GM23338 (cell line): Measurements from ENCODE around the gene ASCL5. TPM values are rescaled to one million over a fixed set of nuclear protein-coding genes. Genes with fewer than 3 reads are reported as not detected.

Experiments used
- ATAC-seq: fragments of 200-7000 bp; cut with Tn5 transposase; 3 replicates; pipeline ENCODE4 v1.9.1; 2020
- DNase-seq: peaks from one replicate; pipeline ENCODE4 v3.0.0-alpha.2; 2015; ENCODE audit warnings: low spot score
- H2AFZ ChIP-seq: fragments of 200-600 bp; sonication (generic); 2 replicates; pipeline ENCODE4 v1.8.0; 2016; ENCODE audit warnings: antibody characterized with exemption, mild to moderate bottlenecking, moderate library complexity
- H3F3A ChIP-seq: fragments of 200-600 bp; sonication (generic); replicated peaks from 2 replicates; pipeline ENCODE4 v1.8.0; 2017; ENCODE audit warnings: antibody characterized with exemption, mixed run types, low read depth
- H3K27ac ChIP-seq: fragments of 200-600 bp; sonication (generic); 2 replicates; pipeline ENCODE4 v1.6.1; 2016; ENCODE audit warnings: low read depth
- H3K27me3 ChIP-seq: fragments of 200-600 bp; sonication (generic); 2 replicates; pipeline ENCODE4 v1.8.0; 2016; ENCODE audit warnings: mild to moderate bottlenecking, mixed run types, moderate library complexity; ENCODE audit not compliant: insufficient read depth
- H3K36me3 ChIP-seq: fragments of 200-600 bp; sonication (generic); 2 replicates; pipeline ENCODE4 v1.8.0; 2016; ENCODE audit warnings: mild to moderate bottlenecking; ENCODE audit not compliant: insufficient read depth
- H3K4me1 ChIP-seq: fragments of 200-600 bp; sonication (generic); 2 replicates; pipeline ENCODE4 v1.8.0; 2016; ENCODE audit warnings: mild to moderate bottlenecking, moderate library complexity; ENCODE audit not compliant: insufficient read depth
- H3K4me2 ChIP-seq: fragments of 200-600 bp; sonication (generic); 2 replicates; pipeline ENCODE4 v1.7.1; 2017; ENCODE audit warnings: mixed run types
- H3K4me3 ChIP-seq: fragments of 200-600 bp; sonication (generic); 2 replicates; pipeline ENCODE4 v1.6.1; 2016; ENCODE audit warnings: mixed run types
- H3K79me2 ChIP-seq: fragments of 200-600 bp; sonication (generic); replicated peaks from 2 replicates; pipeline ENCODE4 v1.8.0; 2017; ENCODE audit warnings: mild to moderate bottlenecking; ENCODE audit not compliant: insufficient read depth
- H3K9me2 ChIP-seq: fragments of 200-600 bp; sonication (generic); 2 replicates; pipeline ENCODE4 v1.8.0; 2017; ENCODE audit not compliant: insufficient read depth
- H4K20me1 ChIP-seq: fragments of 200-600 bp; sonication (generic); replicated peaks from 2 replicates; pipeline ENCODE4 v1.8.0; 2017; ENCODE audit warnings: mild to moderate bottlenecking; ENCODE audit not compliant: insufficient read depth
- H3K27ac Mint-ChIP-seq: 2 replicates; pipeline ENCODE4 v1.8.0; 2020; ENCODE audit warnings: inconsistent platforms, mild to moderate bottlenecking, moderate library complexity, mixed read lengths
- H3K27me3 Mint-ChIP-seq: 3 replicates; pipeline ENCODE4 v1.8.0; 2022; ENCODE audit warnings: low read depth, mild to moderate bottlenecking, moderate library complexity, mixed read lengths, inconsistent platforms; ENCODE audit not compliant: insufficient read depth, poor library complexity
- H3K36me3 Mint-ChIP-seq: 3 replicates; pipeline ENCODE4 v1.8.0; 2021; ENCODE audit warnings: low read depth, mild to moderate bottlenecking, inconsistent platforms, moderate library complexity, mixed read lengths
- H3K4me1 Mint-ChIP-seq: 3 replicates; pipeline ENCODE4 v1.8.0; 2020; ENCODE audit warnings: mild to moderate bottlenecking, inconsistent platforms, mixed read lengths
- H3K4me3 Mint-ChIP-seq: 3 replicates; pipeline ENCODE4 v1.8.0; 2021; ENCODE audit warnings: moderate library complexity, mild to moderate bottlenecking, inconsistent platforms, mixed read lengths
- H3K9me3 Mint-ChIP-seq: 3 replicates; pipeline ENCODE4 v1.8.0; 2020; ENCODE audit warnings: moderate library complexity, mild to moderate bottlenecking, inconsistent platforms, mixed read lengths
- CTCF ChIP-seq, 2 experiments: fragments of 200-600 bp in 1 of 2; sonication (generic) in 1 of 2; conservative IDR thresholded peaks; 2 replicates each; pipeline versions ENCODE4 v1.5.1 to v1.6.1; 2016 to 2017; ENCODE audit warnings: antibody characterized with exemption in 2 of 2, low read depth in 2 of 2, mild to moderate bottlenecking in 2 of 2, moderate library complexity in 1 of 2
- EZH2 ChIP-seq: fragments of 200-600 bp; sonication (generic); IDR thresholded peaks from one replicate; pipeline ENCODE4 v1.8.0; 2017; ENCODE audit warnings: antibody characterized with exemption, mild to moderate bottlenecking, low read depth; ENCODE audit not compliant: unreplicated experiment
- EZH2phosphoT487 ChIP-seq: fragments of 200-600 bp; sonication (generic); IDR thresholded peaks from one replicate; pipeline ENCODE4 v1.8.1; 2018; ENCODE audit warnings: antibody characterized with exemption; ENCODE audit not compliant: unreplicated experiment
- JUNB ChIP-seq: IDR thresholded peaks from one replicate; pipeline ENCODE4 v1.6.1; 2016; ENCODE audit warnings: antibody characterized with exemption; ENCODE audit not compliant: unreplicated experiment
- NANOG ChIP-seq: IDR thresholded peaks from 2 replicates; pipeline ENCODE4 v1.6.1; 2016; ENCODE audit warnings: antibody characterized with exemption, borderline replicate concordance
- POLR2AphosphoS5 ChIP-seq: IDR thresholded peaks from 2 replicates; pipeline ENCODE4 v1.6.1; 2016; ENCODE audit warnings: antibody characterized with exemption, low read depth
- REST ChIP-seq: IDR thresholded peaks from one replicate; pipeline ENCODE4 v1.6.1; 2018; ENCODE audit warnings: antibody characterized with exemption; ENCODE audit not compliant: unreplicated experiment
- STAT1 ChIP-seq: IDR thresholded peaks from one replicate; pipeline ENCODE4 v1.6.1; 2016; ENCODE audit warnings: antibody characterized with exemption; ENCODE audit not compliant: unreplicated experiment
- ZNF462 ChIP-seq: fragments of 250-450 bp; sonication (Bioruptor Pico); IDR thresholded peaks from 2 replicates; pipeline ENCODE4 v1.5.0; 2020; ENCODE audit warnings: mild to moderate bottlenecking, moderate library complexity
- polyA plus RNA-seq: library from polyadenylated mRNA; unstranded; fragments of >200 nt; fragmentation: Nextera tagmentation; extraction: Ambion mirVana; gene quantifications from 2 replicates; pipeline ENCODE4 v1.2.1, GENCODE V29; 2016
- total RNA-seq: library from RNA; depleted of rRNA; stranded (reverse); fragments of >200 nt; shearing (Covaris generic); gene quantifications from 2 replicates; pipeline ENCODE4 v1.2.3, GENCODE V29; 2014
- TF ChIP-seq, protein P1 (sequence below): IDR thresholded peaks from 2 replicates; pipeline ENCODE4 v1.6.1; 2016; ENCODE audit warnings: antibody characterized with exemption

Gene ASCL5
- total and polyA plus RNA-seq, 2 experiments from 2014 or later, result not detected

- H3K4me2 ChIP-seq, result no peak overlapping the region
- H3K4me1 ChIP-seq, result peaks cover 6% of the 10 kb centered on the region
- ATAC-seq (no peak), DNase-seq (no peak)
- H4K20me1 ChIP-seq, result no peaks in the 10 kb centered on the region
- no peak overlapping the region for H2AFZ ChIP-seq
- TF ChIP-seq POLR2AphosphoS5, result no peak
- H3K9me3 Mint-ChIP-seq, result peaks cover 2% of the 10 kb centered on the region; the same call in 2 of the 3 replicates
- no peak overlapping the region for H3K27ac Mint-ChIP-seq
- H3K27me3 Mint-ChIP-seq, result peaks cover 2% of the 10 kb centered on the region
- H3K4me3 ChIP-seq, result no peak overlapping the region
- H3K36me3 Mint-ChIP-seq, result no peaks in the 10 kb centered on the region
- H3K27me3 ChIP-seq, result no peaks in the 10 kb centered on the region
- no peak overlapping the region for H3K27ac ChIP-seq
- H3K4me3 Mint-ChIP-seq, result no peak overlapping the region
- no peaks in the 10 kb centered on the region for H3F3A ChIP-seq
- H3K79me2 ChIP-seq, result no peaks in the 10 kb centered on the region
- H3K36me3 ChIP-seq, result no peaks in the 10 kb centered on the region
- peaks cover 8% of the 10 kb centered on the region; the same call in 2 of the 3 replicates for H3K4me1 Mint-ChIP-seq
- no peaks in the 10 kb centered on the region for H3K9me2 ChIP-seq
These were observed 60.0 kb downstream of the ASCL5 start for GRCh38 chr1:201066986-201067385.

DNA sequence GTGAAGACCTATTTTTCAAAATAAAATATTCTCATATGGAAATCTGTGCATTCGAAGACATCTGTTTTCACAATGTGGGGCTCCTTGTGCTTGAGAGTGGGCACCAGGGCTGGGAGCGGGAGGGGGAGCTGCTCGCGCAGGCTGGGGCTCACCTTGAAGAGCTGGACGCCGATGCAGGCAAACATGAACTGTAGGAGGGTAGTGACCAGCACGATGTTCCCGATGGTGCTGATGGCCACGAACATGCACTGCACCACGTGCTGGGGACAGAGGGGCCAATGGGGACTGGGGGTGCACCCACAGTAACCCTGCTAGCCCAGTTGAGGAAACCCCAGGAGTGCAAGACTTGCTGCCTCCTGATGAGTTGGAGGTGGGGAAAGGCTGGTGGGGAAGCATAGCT is 61.3 kb downstream of the ASCL5 start:
- DNase-seq (no peak), ATAC-seq (no peak)
- Mint-ChIP-seq H3K4me1 (peaks cover 8% of the 10 kb centered on the region; the same call in 2 of the 3 replicates), H3K27ac (no peak overlapping the region), H3K36me3 (no peaks in the 10 kb centered on the region), H3K9me3 (peaks cover 2% of the 10 kb centered on the region; the same call in 2 of the 3 replicates), H3K27me3 (peaks cover 2% of the 10 kb centered on the region), H3K4me3 (no peak overlapping the region)
- Histone ChIP-seq H3K4me1 (peaks cover 6% of the 10 kb centered on the region), H3K27ac (no peak overlapping the region), H3K27me3 (no peaks in the 10 kb centered on the region), H3K4me2 (no peak overlapping the region), H3K36me3 (no peaks in the 10 kb centered on the region), H3K4me3 (no peak overlapping the region), H4K20me1 (no peaks in the 10 kb centered on the region), H3F3A (no peaks in the 10 kb centered on the region), H3K79me2 (no peaks in the 10 kb centered on the region), H2AFZ (no peak overlapping the region), H3K9me2 (no peaks in the 10 kb centered on the region)
- TF ChIP-seq NANOG, result no peak
- no peak for TF ChIP-seq EZH2phosphoT487
- TF ChIP-seq JUNB, result no peak
- no peak for TF ChIP-seq ZNF462
- TF ChIP-seq POLR2AphosphoS5, result no peak
- no peak for TF ChIP-seq REST
- no peak for TF ChIP-seq CTCF (conservative IDR thresholded peaks at IDR 0.05; ENCODE audit: low read depth in 2 of 2)
- TF ChIP-seq STAT1, result no peak
- TF ChIP-seq, protein P1, sequence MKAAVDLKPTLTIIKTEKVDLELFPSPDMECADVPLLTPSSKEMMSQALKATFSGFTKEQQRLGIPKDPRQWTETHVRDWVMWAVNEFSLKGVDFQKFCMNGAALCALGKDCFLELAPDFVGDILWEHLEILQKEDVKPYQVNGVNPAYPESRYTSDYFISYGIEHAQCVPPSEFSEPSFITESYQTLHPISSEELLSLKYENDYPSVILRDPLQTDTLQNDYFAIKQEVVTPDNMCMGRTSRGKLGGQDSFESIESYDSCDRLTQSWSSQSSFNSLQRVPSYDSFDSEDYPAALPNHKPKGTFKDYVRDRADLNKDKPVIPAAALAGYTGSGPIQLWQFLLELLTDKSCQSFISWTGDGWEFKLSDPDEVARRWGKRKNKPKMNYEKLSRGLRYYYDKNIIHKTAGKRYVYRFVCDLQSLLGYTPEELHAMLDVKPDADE, result no peak
- TF ChIP-seq EZH2, result no peak
